ES-I3 (cell line): Measurements from ENCODE around the gene AKR1B15.
"Not testable (repeated sequence)": the region's sequence is repeated elsewhere in the genome, so short reads cannot be mapped to it uniquely, and the experiment has no call there.

Experiments used
- H3K36me3 ChIP-seq: 2 replicates; pipeline ENCODE4 v1.6.1; 2013; ENCODE audit warnings: mild to moderate bottlenecking, low read length, control low read depth, moderate library complexity; ENCODE audit not compliant: insufficient read depth
- H3K4me1 ChIP-seq: 2 replicates; pipeline ENCODE4 v1.6.1; 2013; ENCODE audit warnings: mild to moderate bottlenecking, control low read depth, low read length; ENCODE audit not compliant: insufficient read depth
- H3K9ac ChIP-seq: 2 replicates; pipeline ENCODE4 v1.6.1; 2013; ENCODE audit warnings: low read depth, mild to moderate bottlenecking, low read length, moderate library complexity
- H3K9me3 ChIP-seq: 2 replicates; pipeline ENCODE4 v1.6.1; 2013; ENCODE audit warnings: mild to moderate bottlenecking, low read length, moderate library complexity; ENCODE audit not compliant: control insufficient read depth, insufficient read depth

Gene AKR1B15

DNA sequence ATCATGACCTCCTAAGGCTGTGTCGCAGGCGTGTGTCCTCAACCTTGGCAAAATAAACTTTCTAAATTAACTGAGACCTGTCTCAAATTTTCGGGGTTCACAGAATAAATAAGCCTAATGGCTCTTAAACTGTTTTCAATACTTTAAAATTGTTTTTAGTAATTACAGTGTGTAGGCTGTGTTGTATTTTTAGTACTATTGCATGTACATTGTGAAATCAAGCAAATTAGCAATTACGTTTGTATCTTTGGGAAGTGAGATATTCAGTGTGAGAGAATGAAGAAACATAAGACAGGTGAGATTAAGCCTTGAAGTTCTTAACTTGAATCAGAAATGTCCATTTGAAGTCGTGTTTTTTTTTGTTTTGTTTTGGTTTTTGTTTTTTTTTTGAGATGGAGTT lies 26.3 kb upstream of the AKR1B15 start:
- Histone ChIP-seq H3K9ac (no peak overlapping the region), H3K36me3 (no peaks in the 10 kb centered on the region), H3K9me3 (no peaks in the 10 kb centered on the region), H3K4me1 (no peaks in the 10 kb centered on the region)

DNA sequence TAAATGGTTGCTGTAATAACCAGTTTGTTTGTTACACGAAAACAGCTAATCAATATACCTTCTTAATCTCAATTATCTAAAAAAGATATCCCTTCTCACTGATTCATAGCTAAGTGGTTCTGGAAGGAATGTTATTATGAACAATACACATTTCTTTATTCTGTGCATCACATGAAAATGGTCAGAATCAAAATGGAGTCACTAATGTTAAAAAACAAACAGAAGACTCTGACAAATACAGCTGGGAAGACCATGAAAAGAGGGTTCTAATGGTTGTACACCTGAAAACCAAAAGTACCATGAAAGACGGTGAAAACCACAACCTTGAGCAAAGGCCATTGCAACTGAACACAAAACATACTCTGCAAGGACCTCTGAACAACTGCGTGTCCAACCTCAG lies 23.5 kb upstream of the AKR1B15 start:
- not testable (repeated sequence) for H3K9ac ChIP-seq, H3K4me1 ChIP-seq, H3K36me3 ChIP-seq, H3K9me3 ChIP-seq

DNA sequence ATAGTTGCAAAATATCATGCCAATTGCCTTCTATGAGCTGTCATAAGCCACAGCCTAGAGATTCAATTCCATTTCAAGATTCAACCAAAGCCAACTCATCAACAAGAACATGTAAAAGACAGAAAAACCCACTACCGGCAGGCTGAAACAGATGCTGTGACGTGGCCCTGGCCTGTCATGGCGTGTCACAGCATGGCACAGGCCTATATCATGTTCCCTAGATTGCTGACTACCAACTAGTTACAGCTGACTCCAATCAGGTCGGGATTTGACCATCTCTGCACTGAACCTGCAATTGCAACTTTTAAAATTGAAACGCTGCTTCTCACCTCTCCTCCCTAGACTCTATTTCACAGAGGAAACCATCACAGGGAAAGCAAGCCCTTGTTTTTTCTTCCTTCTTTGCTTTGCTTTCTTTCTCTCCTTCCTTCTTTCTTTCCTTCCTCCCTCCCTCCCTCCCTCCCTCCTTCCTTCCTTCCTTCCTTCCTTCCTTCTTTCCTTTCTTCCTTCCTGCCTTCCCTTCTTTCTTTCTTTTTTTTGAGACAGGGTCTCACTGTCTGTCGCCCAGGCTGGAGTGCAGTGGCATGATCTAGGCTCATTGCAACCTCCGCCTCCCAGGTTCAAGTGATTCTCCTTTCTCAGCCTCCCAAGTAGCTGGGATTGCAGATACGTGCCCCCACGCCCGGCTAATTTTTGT lies 22.2 kb upstream of the AKR1B15 start:
- not testable (repeated sequence) for H3K9ac ChIP-seq, H3K36me3 ChIP-seq, H3K9me3 ChIP-seq, H3K4me1 ChIP-seq

DNA sequence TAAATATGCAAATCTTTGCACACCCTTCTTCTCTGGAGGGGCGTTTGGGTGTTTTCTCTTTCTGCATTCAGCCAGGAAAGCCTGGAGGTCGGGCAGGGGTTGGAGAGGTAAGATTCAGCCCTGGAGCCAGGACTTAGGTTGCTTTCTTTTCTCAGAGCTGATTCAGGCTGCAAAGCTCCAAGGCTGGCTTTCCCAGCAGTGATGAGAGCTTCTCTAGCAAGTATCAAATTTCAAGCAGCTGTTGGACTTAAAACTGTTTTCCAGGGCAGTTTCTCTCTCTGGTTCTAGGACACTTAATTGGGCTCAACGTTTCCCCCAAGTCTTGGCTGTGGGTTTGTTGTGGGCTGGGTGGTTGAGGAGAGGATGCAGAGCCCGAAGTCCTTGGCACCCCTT lies 20.9 kb upstream of the AKR1B15 start:
- Histone ChIP-seq H3K4me1 (no peaks in the 10 kb centered on the region; the same call in 1 of the 2 replicates), H3K9ac (no peak overlapping the region), H3K9me3 (no peaks in the 10 kb centered on the region), H3K36me3 (no peaks in the 10 kb centered on the region)

DNA sequence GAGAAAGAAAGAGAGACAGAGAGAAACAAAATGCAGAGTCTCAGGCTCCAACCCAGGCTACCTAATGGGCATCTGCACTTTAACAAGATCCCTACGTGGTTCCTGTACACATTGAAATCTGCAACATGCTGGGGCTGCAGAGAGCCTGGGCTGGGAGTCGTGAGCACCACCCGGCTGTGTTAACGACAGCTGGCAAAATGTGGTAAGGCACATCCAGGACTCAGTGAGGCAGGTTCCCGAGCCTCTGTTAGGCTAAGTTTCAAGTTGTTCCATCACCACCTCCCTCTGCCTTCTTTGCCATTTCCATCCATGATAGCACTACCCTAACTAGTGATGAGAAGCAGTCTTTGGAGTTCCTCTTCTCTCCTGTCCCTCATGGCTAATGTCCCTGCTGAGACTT lies 20.2 kb upstream of the AKR1B15 start:
- Histone ChIP-seq H3K9ac (no peak overlapping the region), H3K4me1 (no peaks in the 10 kb centered on the region; the same call in 1 of the 2 replicates), H3K9me3 (no peaks in the 10 kb centered on the region), H3K36me3 (no peaks in the 10 kb centered on the region)

DNA sequence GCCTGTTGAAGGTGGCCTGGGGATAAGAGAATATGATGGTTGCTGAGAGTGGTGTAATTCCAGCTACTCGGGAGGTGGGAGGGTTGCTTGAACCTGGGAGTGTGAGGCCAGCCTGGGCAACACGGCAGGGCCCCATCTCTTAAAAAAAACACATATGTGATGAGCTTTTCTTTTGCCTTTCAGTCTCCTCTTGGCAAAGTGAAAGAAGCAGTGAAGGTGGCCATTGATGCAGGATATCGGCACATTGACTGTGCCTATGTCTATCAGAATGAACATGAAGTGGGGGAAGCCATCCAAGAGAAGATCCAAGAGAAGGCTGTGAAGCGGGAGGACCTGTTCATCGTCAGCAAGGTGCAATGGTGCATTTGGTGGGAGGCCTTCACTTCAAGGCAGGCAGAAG lies 18.4 kb upstream of the AKR1B15 start:
- Histone ChIP-seq H3K4me1 (no peaks in the 10 kb centered on the region; the same call in 1 of the 2 replicates), H3K9ac (no peak overlapping the region), H3K36me3 (no peaks in the 10 kb centered on the region), H3K9me3 (no peaks in the 10 kb centered on the region)

DNA sequence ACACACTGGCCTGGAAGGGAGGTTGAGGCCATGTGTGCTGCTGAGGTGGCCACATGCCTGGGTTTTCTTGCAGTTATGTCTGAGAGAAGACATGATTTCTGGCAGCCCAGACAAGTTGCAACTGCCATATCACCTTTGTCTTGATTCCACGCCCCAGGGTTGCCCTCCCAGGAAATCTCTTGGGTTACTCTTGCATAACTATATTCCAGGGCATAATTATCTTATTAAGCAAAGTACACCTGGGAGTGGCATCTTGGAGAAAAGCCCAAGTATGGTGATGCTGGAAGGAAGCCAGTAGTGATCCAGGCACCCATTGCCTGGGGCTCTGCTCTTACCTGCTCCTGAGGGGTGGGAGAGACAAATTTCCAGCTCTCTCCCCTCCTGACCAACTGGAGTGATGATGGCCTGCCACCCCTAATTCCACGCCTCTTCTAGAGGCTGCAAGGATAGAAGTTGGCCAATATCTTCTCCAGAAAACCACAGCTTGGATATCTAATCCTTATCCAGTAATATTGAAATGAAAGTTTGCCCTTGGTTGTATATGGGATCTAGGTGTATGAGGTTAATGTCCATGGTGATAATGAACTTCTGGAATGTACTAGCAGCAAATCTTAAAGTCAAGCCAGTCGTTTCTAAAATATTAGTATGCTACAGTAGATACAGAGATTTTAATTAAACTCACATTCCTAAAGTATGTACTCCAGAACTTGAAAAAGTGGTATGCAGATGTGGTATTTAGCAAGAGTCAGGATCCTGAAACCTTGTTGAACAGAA lies 16.5 kb upstream of the AKR1B15 start:
- no peak overlapping the region for H3K9ac ChIP-seq
- no peaks in the 10 kb centered on the region for H3K9me3 ChIP-seq
- no peaks in the 10 kb centered on the region for H3K36me3 ChIP-seq
- no peaks in the 10 kb centered on the region; the same call in 1 of the 2 replicates for H3K4me1 ChIP-seq

DNA sequence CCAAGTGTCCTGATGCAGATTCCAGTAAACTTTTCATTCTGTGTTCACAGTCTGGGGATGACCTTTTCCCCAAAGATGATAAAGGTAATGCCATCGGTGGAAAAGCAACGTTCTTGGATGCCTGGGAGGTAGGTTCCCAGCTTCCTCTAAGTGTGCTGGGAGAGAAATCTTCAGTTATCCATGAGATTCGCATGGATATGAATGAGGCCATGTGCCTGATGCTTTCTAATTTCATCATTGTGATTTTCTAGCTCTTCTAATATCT lies 16.0 kb upstream of the AKR1B15 start:
- Histone ChIP-seq H3K4me1 (no peaks in the 10 kb centered on the region; the same call in 1 of the 2 replicates), H3K9me3 (no peaks in the 10 kb centered on the region), H3K36me3 (no peaks in the 10 kb centered on the region), H3K9ac (no peak overlapping the region)

DNA sequence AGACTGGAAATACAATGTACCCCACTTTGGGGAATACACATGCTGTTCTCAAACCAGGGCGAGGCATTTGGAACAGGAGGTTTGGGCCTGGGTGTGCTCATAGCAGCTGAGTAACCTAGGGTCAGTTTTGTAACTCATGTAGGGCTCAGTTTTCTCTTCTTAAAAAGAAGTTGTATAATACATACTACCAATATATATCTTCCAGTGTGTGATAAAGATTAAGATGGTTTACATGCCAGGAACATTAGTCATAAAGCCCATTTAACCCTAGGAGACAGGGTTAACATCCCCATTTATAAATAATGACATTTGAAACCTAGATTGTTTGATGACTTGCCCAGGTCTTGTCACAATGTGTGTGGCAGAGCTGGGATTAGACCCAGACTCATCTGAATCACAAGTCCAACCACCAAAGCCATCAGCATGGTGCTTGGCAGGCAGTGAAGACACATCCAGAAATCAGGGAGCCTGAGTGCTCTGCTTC lies 15.6 kb upstream of the AKR1B15 start:
- Histone ChIP-seq H3K36me3 (no peaks in the 10 kb centered on the region), H3K9me3 (no peaks in the 10 kb centered on the region), H3K9ac (no peak overlapping the region), H3K4me1 (no peaks in the 10 kb centered on the region)

DNA sequence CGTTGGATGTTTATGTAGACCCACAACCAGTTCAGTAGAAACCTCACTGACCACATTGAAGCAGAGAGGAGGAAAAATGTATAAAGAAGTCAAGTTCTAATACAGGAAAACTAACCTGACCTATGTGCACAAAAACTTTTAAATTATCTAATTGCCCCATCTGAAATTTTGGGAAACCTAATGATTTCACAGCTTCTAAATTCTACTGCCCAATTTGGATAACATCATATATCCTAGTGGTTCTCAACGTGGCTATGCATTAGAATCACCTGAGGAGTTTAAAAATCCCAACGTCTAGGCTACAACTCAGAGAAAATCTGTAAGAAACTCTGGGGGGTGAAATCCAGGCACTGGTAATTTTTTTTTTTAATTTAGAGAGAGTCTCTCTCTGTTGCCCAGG lies 14.3 kb upstream of the AKR1B15 start:
- Histone ChIP-seq H3K4me1 (no peaks in the 10 kb centered on the region), H3K9ac (no peak overlapping the region), H3K36me3 (no peaks in the 10 kb centered on the region), H3K9me3 (no peaks in the 10 kb centered on the region)

DNA sequence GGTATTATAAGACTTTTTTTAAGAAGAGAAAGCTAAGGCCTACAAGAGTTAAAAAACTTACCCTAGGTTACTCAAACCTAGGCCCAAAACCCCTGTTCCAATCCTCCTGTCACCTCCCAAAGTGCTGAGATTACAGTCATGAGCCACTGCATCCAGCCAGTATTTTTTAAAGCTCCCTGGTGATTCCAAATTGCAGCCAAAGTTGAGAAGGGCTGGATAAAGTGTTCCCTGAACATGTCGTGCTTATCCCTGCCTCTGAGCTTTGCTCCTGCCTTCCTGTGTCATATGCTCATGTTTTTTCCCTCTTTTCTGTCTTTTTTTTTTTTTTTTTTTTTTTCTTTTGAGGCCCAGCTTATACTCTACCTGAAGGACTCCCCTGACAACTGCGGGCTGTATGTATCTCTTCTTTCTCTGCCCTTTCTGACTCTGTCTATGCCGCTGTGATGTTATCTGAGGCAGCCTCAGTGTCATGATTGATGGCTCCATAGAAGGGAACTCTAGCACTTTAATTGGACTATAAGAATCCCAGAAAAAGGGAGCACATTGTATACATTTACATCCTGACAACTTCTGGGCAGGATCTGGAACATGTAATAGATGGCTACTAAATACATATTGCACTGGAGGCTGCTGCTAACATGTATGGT lies 13.5 kb upstream of the AKR1B15 start:
- Histone ChIP-seq H3K9ac (no peak overlapping the region), H3K36me3 (no peaks in the 10 kb centered on the region), H3K4me1 (no peaks in the 10 kb centered on the region), H3K9me3 (no peaks in the 10 kb centered on the region)

DNA sequence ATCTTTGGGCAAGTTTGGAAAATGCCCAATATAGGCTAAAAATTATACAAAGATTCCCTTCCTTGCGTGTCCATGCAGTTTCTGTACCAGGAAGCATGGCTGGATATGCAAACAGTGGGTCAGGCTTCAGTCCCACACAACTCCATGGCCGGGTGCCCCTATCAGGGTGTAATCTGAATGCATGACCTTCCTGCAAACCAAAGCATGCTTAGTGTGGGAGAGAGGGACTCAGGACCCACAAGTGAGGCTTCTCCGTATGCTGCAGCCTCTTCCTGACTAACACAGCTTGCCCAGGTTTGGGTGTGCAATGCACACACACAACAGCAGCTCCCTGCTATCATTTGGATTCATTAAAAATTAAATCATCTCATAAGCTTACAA lies 13.0 kb upstream of the AKR1B15 start:
- Histone ChIP-seq H3K36me3 (no peaks in the 10 kb centered on the region), H3K9ac (no peak overlapping the region), H3K4me1 (no peaks in the 10 kb centered on the region), H3K9me3 (no peaks in the 10 kb centered on the region)

DNA sequence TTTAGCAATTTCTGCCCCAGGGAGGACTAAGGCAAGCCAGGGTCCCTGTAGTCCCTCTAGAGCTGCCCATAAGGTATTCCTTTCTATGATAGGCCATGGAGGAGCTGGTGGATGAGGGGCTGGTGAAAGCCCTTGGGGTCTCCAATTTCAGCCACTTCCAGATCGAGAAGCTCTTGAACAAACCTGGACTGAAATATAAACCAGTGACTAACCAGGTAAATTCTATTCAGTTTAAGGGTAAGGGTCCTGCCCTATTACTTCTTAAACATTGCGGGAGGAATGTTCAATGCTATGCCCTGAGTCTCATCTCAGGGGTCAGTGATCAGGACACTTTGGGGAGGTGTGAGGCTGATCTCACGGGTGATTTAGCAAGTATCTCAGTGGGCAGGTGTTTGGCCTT lies 12.4 kb upstream of the AKR1B15 start:
- not testable (repeated sequence) for H3K9me3 ChIP-seq, H3K9ac ChIP-seq, H3K4me1 ChIP-seq, H3K36me3 ChIP-seq

DNA sequence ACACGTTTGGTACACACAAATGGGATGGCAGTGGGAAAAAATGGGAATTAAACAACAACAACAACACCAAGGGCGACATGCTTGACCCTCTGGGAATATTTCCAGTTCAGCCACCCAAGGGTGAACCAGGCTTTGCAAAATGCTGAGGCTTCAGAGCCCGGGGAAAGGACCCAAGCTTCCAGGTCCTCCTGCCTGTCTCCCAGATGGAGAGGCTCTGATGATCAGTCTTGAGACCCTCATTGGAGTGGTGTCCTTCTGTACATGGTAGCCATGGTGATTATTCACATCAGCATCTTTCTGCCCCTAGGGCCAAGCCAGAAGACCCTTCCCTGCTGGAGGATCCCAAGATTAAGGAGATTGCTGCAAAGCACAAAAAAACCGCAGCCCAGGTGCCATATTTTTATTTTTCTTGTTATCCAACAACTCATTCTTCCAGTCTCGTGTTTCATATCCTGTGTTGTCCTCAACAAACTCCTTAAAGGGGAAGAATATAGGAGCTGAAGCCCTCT lies 11.6 kb upstream of the AKR1B15 start:
- not testable (repeated sequence) for H3K36me3 ChIP-seq

More for the DNA sequence above, 11.6 kb upstream of the AKR1B15 start:
- not testable (repeated sequence) for H3K4me1 ChIP-seq, H3K9ac ChIP-seq, H3K9me3 ChIP-seq
